K562 (cell line): ENCODE results near the gene YLPM1. TPM values are rescaled to one million over a fixed set of nuclear protein-coding genes. Genes with fewer than 3 reads are reported as not detected.

Experiments used
- ATAC-seq: fragments of 200-7000 bp; cut with Tn5 transposase; 3 replicates; pipeline ENCODE4 v1.9.1; 2020; ENCODE audit warnings: moderate library complexity
- BruUV-seq: library from RNA; stranded (reverse); fragments of 400-500 nt; replicated peaks from 2 replicates; lab custom pipeline; 2021; lab: Mats Ljungman, UMichigan
- CTCF ChIA-PET: fragments of 300-600 bp; formaldehyde crosslinking; extraction: SDS; loops from one replicate; lab custom pipeline; 2021; ENCODE audit warnings: low intra/inter-chr PET ratio; lab: Yijun Ruan, JAX
- POLR2A ChIA-PET: fragments of 300-600, 350-650 bp; sonication (Branson Sonifier 250); formaldehyde crosslinking; extraction: SDS; loops from one replicate; lab custom pipeline; 2021; ENCODE audit warnings: antibody characterized with exemption, inconsistent platforms; lab: Yijun Ruan, JAX
- DNase-seq, 4 experiments: peaks; one replicate each; pipeline versions ENCODE4 v3.0.0 to v3.0.0-alpha.2; 2011 to 2018; ENCODE audit warnings: low spot score in 3 of 4, mixed read lengths in 3 of 4; ENCODE audit errors: extremely low read depth in 1 of 4
- FAIRE-seq: peaks from 2 replicates; lab custom pipeline; 2011; peaks lifted over from hg19 to GRCh38; lab: Jason Lieb, UNC
- H2AFZ ChIP-seq: 2 replicates; pipeline ENCODE4 v1.6.0; 2011; ENCODE audit warnings: low read depth, low read length, control low read depth, inconsistent platforms
- H3K27ac ChIP-seq: fragments of 200-600 bp; 3 replicates; pipeline ENCODE4 v1.8.0; 2011; ENCODE audit warnings: low read depth, mild to moderate bottlenecking, control low read depth, inconsistent platforms, low read length, moderate library complexity, mixed read lengths; ENCODE audit errors: extremely low read depth
- H3K27me3 ChIP-seq, 2 experiments: fragments of 300-600 bp in 1 of 2; 2 replicates in 1 of 2; 3 replicates in 1 of 2; pipeline versions ENCODE4 v1.6.0 to v1.8.0; 2011; ENCODE audit warnings: inconsistent platforms in 2 of 2, low read length in 2 of 2, mild to moderate bottlenecking in 1 of 2, mixed read lengths in 1 of 2, moderate library complexity in 1 of 2; ENCODE audit not compliant: control insufficient read depth in 2 of 2, insufficient read depth in 2 of 2
- H3K36me3 ChIP-seq: fragments of 300-600 bp; 3 replicates; pipeline ENCODE4 v1.8.0; 2011; ENCODE audit warnings: mild to moderate bottlenecking, low read length, inconsistent platforms; ENCODE audit not compliant: control insufficient read depth, insufficient read depth
- H3K4me1 ChIP-seq, 2 experiments: fragments of 200-600 bp in 1 of 2; replicated peaks in 1 of 2; 2 replicates in 1 of 2; 3 replicates in 1 of 2; pipeline versions ENCODE4 v1.5.1 to v1.8.0; 2011; ENCODE audit warnings: inconsistent platforms in 2 of 2, low read length in 2 of 2, mild to moderate bottlenecking in 1 of 2, mixed read lengths in 1 of 2, moderate library complexity in 1 of 2; ENCODE audit not compliant: control insufficient read depth in 2 of 2, insufficient read depth in 2 of 2
- H3K4me2 ChIP-seq: 2 replicates; pipeline ENCODE4 v1.6.1; 2011; ENCODE audit warnings: low read length, control low read depth, inconsistent platforms, mixed read lengths; ENCODE audit not compliant: insufficient read depth
- H3K4me3 ChIP-seq: fragments of 200-600 bp; sonication (generic), shearing (Covaris generic); 2 replicates; pipeline ENCODE4 v1.5.1; 2016; ENCODE audit warnings: control low read depth, inconsistent platforms
- H3K79me2 ChIP-seq: fragments of 200-600 bp; 3 replicates; pipeline ENCODE4 v1.8.0; 2011; ENCODE audit warnings: low read length, inconsistent platforms; ENCODE audit not compliant: control insufficient read depth, insufficient read depth
- H3K9ac ChIP-seq, 2 experiments: 2 replicates each; pipeline versions ENCODE4 v1.6.0 to v1.6.1; 2011; ENCODE audit warnings: low read depth in 2 of 2, low read length in 2 of 2, control low read depth in 1 of 2, inconsistent platforms in 1 of 2, mild to moderate bottlenecking in 1 of 2, mixed read lengths in 1 of 2; ENCODE audit not compliant: insufficient read depth in 1 of 2
- H3K9me1 ChIP-seq: one replicate; pipeline ENCODE4 v1.6.0; 2011; ENCODE audit warnings: inconsistent platforms, mild to moderate bottlenecking, low read length, moderate library complexity; ENCODE audit not compliant: control insufficient read depth, insufficient read depth
- H3K9me3 ChIP-seq: replicated peaks from 2 replicates; pipeline ENCODE4 v1.5.1; 2011; ENCODE audit warnings: low read depth, low read length, inconsistent platforms; ENCODE audit not compliant: control insufficient read depth, insufficient read depth
- H4K20me1 ChIP-seq: replicated peaks from 2 replicates; pipeline ENCODE4 v1.6.1; 2011; ENCODE audit warnings: low read length, inconsistent platforms, mixed read lengths; ENCODE audit not compliant: control insufficient read depth, insufficient read depth
- HINFP ChIP-seq: fragments of 450-650 bp; conservative IDR thresholded peaks from 2 replicates; pipeline ENCODE4 v1.6.1; 2016; ENCODE audit warnings: missing genetic modification characterization, low read depth, mild to moderate bottlenecking, control low read depth, missing compliant biosample characterization
- IRF1 ChIP-seq: sonication (generic); formaldehyde crosslinking; IDR thresholded peaks from 2 replicates; pipeline ENCODE4 v1.8.0; 2022; ENCODE audit warnings: missing genetic modification reagents, mild to moderate bottlenecking, borderline replicate concordance
- KDM1A ChIP-seq, 2 experiments: fragments of 450-650 bp; IDR thresholded peaks; 2 replicates each; pipeline ENCODE4 v1.6.1; 2016; ENCODE audit warnings: mild to moderate bottlenecking in 2 of 2
- REST ChIP-seq, 2 experiments: fragments of 450-650 bp; formaldehyde crosslinking in 1 of 2; IDR thresholded peaks; 2 replicates each; pipeline versions ENCODE4 v1.4.0 to v1.6.1; 2014 to 2020; ENCODE audit warnings: mild to moderate bottlenecking in 2 of 2, borderline replicate concordance in 1 of 2, low read depth in 1 of 2
- SIN3B ChIP-seq: fragments of 450-650 bp; IDR thresholded peaks from 2 replicates; pipeline ENCODE4 v1.6.1; 2017; ENCODE audit warnings: low read depth, mild to moderate bottlenecking, moderate library complexity
- SMC3 ChIP-seq: conservative IDR thresholded peaks from 2 replicates; pipeline ENCODE4 v1.6.1; 2011; ENCODE audit warnings: low read depth, low read length, improper control_type of control experiment; ENCODE audit not compliant: insufficient read depth
- YBX1 ChIP-seq: fragments of 450-650 bp; IDR thresholded peaks from 2 replicates; pipeline ENCODE4 v1.7.1; 2016; ENCODE audit warnings: mild to moderate bottlenecking
- WGBS: fragments of 100-300 bp; shearing (Covaris generic); methylation state at CpG from one replicate; pipeline ENCODE4 v1.1.6; 2016; ENCODE audit warnings: low coverage, mixed read lengths; ENCODE audit not compliant: insufficient coverage; ENCODE audit errors: missing lambda C conversion rate; 5-methylcytosine and 5-hydroxymethylcytosine counted together
- in situ Hi-C: fragments of 300-500 bp; cut with MboI; formaldehyde crosslinking; loops from 4 replicates; pipeline ENCODE4 v1.15.0; 2018; ENCODE audit warnings: inconsistent platforms, mixed read lengths
- intact Hi-C: fragments of 100-400 bp; cut with micrococcal nuclease; formaldehyde crosslinking; loops from 2 replicates; pipeline ENCODE4 v1.14.2; 2022
- polyA plus RNA-seq, 8 experiments: library from polyadenylated mRNA; depleted of rRNA in 4 of 8; stranded (reverse) in 5 of 8; unstranded in 3 of 8; fragments of >200 nt; fragmentation: Nextera tagmentation in 2 of 8; fragmentation: Illumina TruSeq in 1 of 8; extraction: Ambion mirVana in 2 of 8; extraction: Trizol in 1 of 8; gene quantifications; 2 replicates each; pipeline versions ENCODE4 v1.2.1 to v1.2.3, GENCODE V29; 2011 to 2014; ENCODE audit warnings: inconsistent platforms in 1 of 8, missing spikeins in 1 of 8
- total RNA-seq, 7 experiments: library from RNA; depleted of rRNA in 6 of 7; stranded (reverse); fragments of >200 nt in 6 of 7; fragmentation: Illumina TruSeq in 2 of 7; extraction: Trizol in 2 of 7; gene quantifications; 2 replicates each; pipeline versions ENCODE4 v1.2.1 to v1.2.3, GENCODE V29; 2011 to 2021; ENCODE audit warnings: low replicate concordance in 1 of 7

Gene YLPM1
- total and polyA plus RNA-seq, 9 of the 15 experiments (the other 6 are each of a cell fraction or from before 2014, with no cell fraction given) = 7.2 to 32.7 (median 14.6) TPM

- H3K4me2 ChIP-seq = no peak overlapping the region
- no peaks in the 10 kb centered on the region for H3K79me2 ChIP-seq
- TF ChIP-seq SIN3B (no peak), YBX1 (no peak), KDM1A (IDR thresholded peaks at IDR 0.05) (no peak), SMC3 (no peak), REST (IDR thresholded peaks at IDR 0.05; ENCODE audit: borderline replicate concordance) (no peak), REST (CRISPR knock-in tag; IDR thresholded peaks at IDR 0.05; ENCODE audit: low read depth) (no peak), IRF1 (CRISPR knock-in tag) (no peak), HINFP (tag) (no peak)
- TF ChIP-seq, all 486 proteins: peak for 0
- ATAC-seq (no peak), DNase-seq (no peak), FAIRE-seq (no peak)
- Histone ChIP-seq H3K9me1 (no peaks in the 10 kb centered on the region), H3K36me3 (peaks cover 23% of the 10 kb centered on the region; the same call in 2 of the 3 replicates), H3K9me3 (no peaks in the 10 kb centered on the region), H3K4me1 (no peaks in the 10 kb centered on the region; a peak in 2 of 5 replicates), H3K9ac (no peak overlapping the region), H3K27me3 (no peaks in the 10 kb centered on the region), H4K20me1 (no peaks in the 10 kb centered on the region), H3K27ac (no peak overlapping the region), H3K4me3 (no peak overlapping the region), H2AFZ (no peak overlapping the region)
- in situ Hi-C loops (no loop called here), intact Hi-C loops (no loop called here)
- no TSS peak for BruUV-seq
- POLR2A ChIA-PET = no interaction called here
- WGBS = 82% methylated on average over 8 of the region's 8 CpGs
- CTCF ChIA-PET = no interaction called here
Observed at GRCh38 chr14:74739293-74740030, 23.7 kb upstream of the YLPM1 start.
